Midbrain (tissue), 1 donor: Measurements from ENCODE around the gene CRB1.

Experiments used
- DNase-seq: peaks from one replicate; lab custom pipeline; 2025; lab: John Stamatoyannopoulos, UW

Gene CRB1

GRCh38 chr1:197303463-197303862, 35.4 kb downstream of the CRB1 start:
- DNase-seq, result no peak

GRCh38 chr1:197304638-197305200, 36.7 kb downstream of the CRB1 start:
- peak; percentile 80 for DNase-seq

GRCh38 chr1:197305925-197306324, 37.9 kb downstream of the CRB1 start:
- no peak for DNase-seq

GRCh38 chr1:197306381-197307062, 38.5 kb downstream of the CRB1 start:
- peak; percentile 74 for DNase-seq

GRCh38 chr1:197307136-197307535, 39.1 kb downstream of the CRB1 start:
- DNase-seq, result no peak

GRCh38 chr1:197307551-197307950, 39.5 kb downstream of the CRB1 start:
- DNase-seq, result no peak

- no peak for DNase-seq
These were observed 43.0 kb downstream of the CRB1 start for GRCh38 chr1:197311081-197311480.

GRCh38 chr1:197312163-197312562, 44.1 kb downstream of the CRB1 start:
- DNase-seq, result no peak

GRCh38 chr1:197313713-197314112, 45.7 kb downstream of the CRB1 start:
- DNase-seq, result no peak

GRCh38 chr1:197314682-197315081, 46.6 kb downstream of the CRB1 start:
- DNase-seq, result peak; percentile 66

GRCh38 chr1:197319631-197320030, 51.6 kb downstream of the CRB1 start:
- no peak for DNase-seq

- peak; percentile 56 for DNase-seq
These were observed 53.0 kb downstream of the CRB1 start for GRCh38 chr1:197320991-197321531.

GRCh38 chr1:197321811-197322210, 53.8 kb downstream of the CRB1 start:
- no peak for DNase-seq

- DNase-seq, result peak; percentile 46
These were observed 59.8 kb downstream of the CRB1 start for GRCh38 chr1:197327776-197328364.

GRCh38 chr1:197330213-197330612, 62.2 kb downstream of the CRB1 start:
- no peak for DNase-seq

- DNase-seq, result no peak
These were observed 63.5 kb downstream of the CRB1 start for GRCh38 chr1:197331565-197331964.

GRCh38 chr1:197333041-197333440, 65.0 kb downstream of the CRB1 start:
- no peak for DNase-seq

GRCh38 chr1:197336571-197336970, 68.5 kb downstream of the CRB1 start:
- no peak for DNase-seq

GRCh38 chr1:197339106-197340060, 71.3 kb downstream of the CRB1 start:
- no peak for DNase-seq

GRCh38 chr1:197341626-197342025, 73.6 kb downstream of the CRB1 start:
- no peak for DNase-seq

- no peak for DNase-seq
These were observed 74.1 kb downstream of the CRB1 start for GRCh38 chr1:197342044-197342565.

- no peak for DNase-seq
These were observed 74.6 kb downstream of the CRB1 start for GRCh38 chr1:197342669-197343068.
